ENCODE data around the gene BSND.

Gene BSND

DNA sequence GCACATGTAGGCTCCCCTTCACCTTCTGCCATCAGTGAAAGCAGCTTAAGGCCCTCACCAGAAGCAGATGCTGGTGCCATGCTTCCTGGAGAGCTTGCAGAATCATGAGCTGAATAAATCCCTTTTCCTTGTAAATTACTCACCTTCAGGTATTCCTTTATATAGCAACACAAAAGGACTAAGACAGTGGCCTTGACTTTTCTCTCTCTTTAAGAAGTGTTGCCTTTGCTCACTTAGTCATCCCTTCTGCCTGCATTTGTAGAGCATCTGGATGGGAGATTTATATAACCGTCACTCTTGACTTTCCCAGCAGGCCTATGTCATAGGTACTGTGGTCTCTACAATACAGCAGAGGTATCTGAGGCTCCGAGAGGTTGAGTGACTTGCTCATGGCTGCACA, 44.3 kb downstream of the BSND start:
- H3K4me3 ChIP-seq (ENCODE audit: low read depth, low read length), result no peak overlapping the region
- in situ Hi-C loops (cut with HindIII; ENCODE audit: low sequenced_read_pairs), result no loop called here
- DNase-seq (ENCODE audit: low read depth, low spot score), result no peak
- TF ChIP-seq, protein P1, sequence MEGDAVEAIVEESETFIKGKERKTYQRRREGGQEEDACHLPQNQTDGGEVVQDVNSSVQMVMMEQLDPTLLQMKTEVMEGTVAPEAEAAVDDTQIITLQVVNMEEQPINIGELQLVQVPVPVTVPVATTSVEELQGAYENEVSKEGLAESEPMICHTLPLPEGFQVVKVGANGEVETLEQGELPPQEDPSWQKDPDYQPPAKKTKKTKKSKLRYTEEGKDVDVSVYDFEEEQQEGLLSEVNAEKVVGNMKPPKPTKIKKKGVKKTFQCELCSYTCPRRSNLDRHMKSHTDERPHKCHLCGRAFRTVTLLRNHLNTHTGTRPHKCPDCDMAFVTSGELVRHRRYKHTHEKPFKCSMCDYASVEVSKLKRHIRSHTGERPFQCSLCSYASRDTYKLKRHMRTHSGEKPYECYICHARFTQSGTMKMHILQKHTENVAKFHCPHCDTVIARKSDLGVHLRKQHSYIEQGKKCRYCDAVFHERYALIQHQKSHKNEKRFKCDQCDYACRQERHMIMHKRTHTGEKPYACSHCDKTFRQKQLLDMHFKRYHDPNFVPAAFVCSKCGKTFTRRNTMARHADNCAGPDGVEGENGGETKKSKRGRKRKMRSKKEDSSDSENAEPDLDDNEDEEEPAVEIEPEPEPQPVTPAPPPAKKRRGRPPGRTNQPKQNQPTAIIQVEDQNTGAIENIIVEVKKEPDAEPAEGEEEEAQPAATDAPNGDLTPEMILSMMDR (IDR thresholded peaks at IDR 0.05; ENCODE audit: low read depth, low read length), result no peak

DNA sequence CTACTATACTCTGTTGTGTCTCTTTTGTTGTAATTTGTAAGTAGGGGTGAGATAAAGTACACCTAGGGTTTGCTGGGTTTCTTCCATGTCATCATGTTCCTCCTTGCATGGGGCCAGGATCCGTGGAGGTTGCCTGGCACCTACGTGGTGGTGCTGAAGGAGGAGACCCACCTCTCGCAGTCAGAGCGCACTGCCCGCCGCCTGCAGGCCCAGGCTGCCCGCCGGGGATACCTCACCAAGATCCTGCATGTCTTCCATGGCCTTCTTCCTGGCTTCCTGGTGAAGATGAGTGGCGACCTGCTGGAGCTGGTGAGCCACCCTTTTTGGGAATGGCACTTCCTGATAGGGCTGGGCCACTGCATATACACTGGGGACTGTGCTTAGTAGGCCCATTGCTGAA, 45.0 kb downstream of the BSND start:
- no peak overlapping the region for H3K4me3 ChIP-seq (ENCODE audit: low read depth, low read length)
- no peak for DNase-seq (ENCODE audit: low read depth, low spot score)
- TF ChIP-seq, protein P1 (IDR thresholded peaks at IDR 0.05; ENCODE audit: low read depth, low read length), result no peak
- in situ Hi-C loops (cut with HindIII; ENCODE audit: low sequenced_read_pairs), result no loop called here

DNA sequence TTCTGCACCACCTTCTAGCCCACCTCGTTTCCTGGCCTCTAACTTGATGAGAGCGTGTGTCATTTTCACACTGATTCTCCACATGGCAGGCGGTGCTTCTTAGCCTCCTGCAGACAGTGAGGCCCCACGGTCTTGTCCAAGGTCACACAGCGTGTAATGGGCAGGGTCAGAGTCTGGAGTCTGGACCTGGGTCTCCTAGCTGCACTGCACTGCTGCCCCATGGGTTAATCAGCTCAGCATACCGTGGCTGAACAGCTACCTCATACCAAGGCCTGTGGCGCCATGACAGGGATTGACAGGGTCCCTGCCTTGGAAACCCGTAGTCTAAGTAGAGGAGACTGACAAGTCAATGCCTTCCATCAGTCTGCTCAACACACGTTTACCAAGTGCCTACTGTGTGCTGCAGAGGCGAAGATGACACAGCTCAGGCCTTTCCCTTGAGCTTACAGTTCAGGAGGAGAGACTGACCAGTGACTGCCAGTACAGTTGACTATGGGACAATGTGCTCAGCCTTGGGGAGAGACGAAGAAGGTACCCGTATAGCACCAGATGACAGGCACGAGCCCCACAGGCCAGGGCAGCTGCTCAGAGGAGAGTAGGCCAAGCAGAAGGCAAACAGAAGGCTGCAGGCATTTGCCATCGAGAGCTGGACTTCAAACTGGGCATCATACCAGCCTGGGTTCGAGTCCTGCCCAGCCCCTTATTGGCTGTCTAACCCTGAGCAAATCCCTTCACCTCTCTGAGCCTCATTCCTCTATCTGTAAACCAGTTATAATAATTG, 46.1 kb downstream of the BSND start:
- H3K4me3 ChIP-seq (ENCODE audit: low read depth, low read length), result no peak overlapping the region
- DNase-seq (ENCODE audit: low read depth, low spot score), result no peak
- TF ChIP-seq, protein P1 (IDR thresholded peaks at IDR 0.05; ENCODE audit: low read depth, low read length), result no peak
- in situ Hi-C loops (cut with HindIII; ENCODE audit: low sequenced_read_pairs), result no loop called here

DNA sequence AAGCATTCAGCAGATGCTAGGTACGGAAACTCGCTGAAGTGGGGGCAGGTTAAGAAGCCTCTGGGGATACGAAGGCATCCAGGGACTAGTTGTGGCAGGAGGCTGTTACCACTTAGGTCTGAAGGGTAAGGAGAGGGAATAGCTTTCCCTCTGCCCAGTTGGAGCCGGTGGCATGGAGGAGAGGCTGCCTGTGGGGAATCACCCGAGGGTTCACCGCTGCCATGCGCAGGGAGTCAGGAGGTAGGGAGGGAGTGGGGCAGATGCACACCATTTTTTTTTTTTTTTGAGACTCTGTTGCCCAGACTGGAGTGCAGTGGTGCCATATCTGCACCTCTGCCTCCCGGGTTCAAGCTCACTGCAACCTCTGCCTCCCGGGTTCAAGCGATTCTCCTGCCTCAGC, 46.7 kb downstream of the BSND start:
- no peak for DNase-seq (ENCODE audit: low read depth, low spot score)
- in situ Hi-C loops (cut with HindIII; ENCODE audit: low sequenced_read_pairs), result no loop called here
- TF ChIP-seq, protein P1 (IDR thresholded peaks at IDR 0.05; ENCODE audit: low read depth, low read length), result no peak
- H3K4me3 ChIP-seq (ENCODE audit: low read depth, low read length), result no peak overlapping the region

DNA sequence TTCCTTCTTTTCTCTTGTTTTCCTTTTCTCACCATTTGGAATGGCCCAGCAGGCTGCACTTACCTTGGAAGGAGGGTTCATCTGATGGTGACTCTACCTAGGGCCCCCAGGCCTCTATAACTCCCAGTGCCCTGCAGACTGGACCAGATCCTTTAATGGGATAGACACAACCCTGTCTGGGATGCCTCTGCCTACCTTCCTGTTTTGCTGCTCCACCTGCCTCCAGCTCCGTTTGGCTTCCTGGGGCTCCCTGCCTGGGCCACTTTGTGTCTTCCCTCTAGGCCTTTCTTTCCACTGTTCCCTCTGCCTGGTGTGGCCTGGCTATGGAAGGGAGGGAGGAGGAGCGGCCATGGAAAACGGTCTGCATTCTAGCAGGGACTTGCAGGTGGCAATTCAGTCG, 48.1 kb downstream of the BSND start:
- H3K4me3 ChIP-seq (ENCODE audit: low read depth, low read length), result no peak overlapping the region
- TF ChIP-seq, protein P1 (IDR thresholded peaks at IDR 0.05; ENCODE audit: low read depth, low read length), result no peak
- no peak for DNase-seq (ENCODE audit: low read depth, low spot score)
- in situ Hi-C loops (cut with HindIII; ENCODE audit: low sequenced_read_pairs), result no loop called here

DNA sequence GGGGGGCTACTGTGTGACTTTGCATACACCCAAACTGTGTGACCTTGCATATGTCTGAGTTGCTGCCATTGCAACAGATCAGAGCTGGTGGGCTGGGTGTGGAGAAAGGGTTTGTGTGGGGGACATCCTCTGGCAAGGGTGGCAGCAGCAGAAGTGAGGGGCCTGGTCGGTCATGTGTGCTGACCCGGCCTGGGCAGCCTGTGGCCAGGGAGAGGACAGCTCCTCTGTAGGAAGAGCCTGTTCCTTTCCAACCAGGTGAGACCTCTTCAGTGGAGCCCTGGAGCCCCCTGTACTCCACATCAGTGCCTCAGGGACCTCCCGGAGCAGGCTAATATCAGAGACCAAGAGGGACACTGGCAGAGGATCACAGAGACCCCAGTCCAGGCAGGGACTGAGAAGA, 48.9 kb downstream of the BSND start:
- in situ Hi-C loops (cut with HindIII; ENCODE audit: low sequenced_read_pairs), result no loop called here
- H3K4me3 ChIP-seq (ENCODE audit: low read depth, low read length), result no peak overlapping the region
- TF ChIP-seq, protein P1 (IDR thresholded peaks at IDR 0.05; ENCODE audit: low read depth, low read length), result no peak
- DNase-seq (ENCODE audit: low read depth, low spot score), result no peak
